ENCODE results near the gene TOMM20.

TOMM20 gene

DNA sequence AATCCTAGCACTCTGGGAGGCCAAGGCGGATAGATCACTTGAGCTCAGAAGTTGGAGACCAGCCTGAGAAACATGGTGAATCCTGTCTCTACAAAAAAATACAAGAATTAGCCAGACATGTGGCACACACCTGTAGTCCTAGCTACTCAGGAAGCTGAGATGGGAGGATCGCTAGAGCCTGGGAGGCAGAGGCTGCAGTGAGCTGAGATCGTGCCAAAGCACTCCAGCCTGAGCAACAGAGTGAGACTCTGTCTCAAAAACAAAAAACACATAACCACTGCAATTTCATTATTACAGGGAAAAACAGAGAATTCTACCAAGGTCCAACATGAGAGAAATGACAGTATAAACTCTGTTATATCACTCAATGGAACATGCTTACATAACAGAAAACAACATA is 4.4 kb upstream of the TOMM20 start:
- DNase-seq: no peak
- no peaks in the 10 kb centered on the region for H3K27me3 ChIP-seq (ENCODE audit: insufficient read depth, low read depth, severe bottlenecking)
- H3K36me3 ChIP-seq: peaks cover 77% of the 10 kb centered on the region

DNA sequence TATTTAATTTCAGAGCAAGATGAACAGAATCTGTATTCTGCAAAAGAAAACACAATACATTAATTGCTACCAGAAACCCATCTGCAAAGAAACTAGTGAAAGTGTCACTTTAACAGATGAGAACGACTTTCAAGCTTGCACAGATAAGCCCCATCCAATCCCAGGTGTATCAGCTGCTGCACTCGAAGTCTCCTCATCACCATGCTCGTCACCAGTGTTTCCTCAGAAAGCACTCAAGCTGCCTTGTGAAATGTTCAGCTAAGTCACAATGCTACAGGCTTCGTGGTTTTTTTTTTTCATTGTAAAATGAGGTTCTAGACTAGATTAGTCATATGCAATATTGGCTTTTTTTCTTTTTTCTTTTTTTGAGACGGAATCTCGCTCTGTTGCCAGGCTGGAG is 3.3 kb upstream of the TOMM20 start:
- Histone ChIP-seq H3K27ac (no peak overlapping the region), H3K4me3 (ENCODE audit: low read depth, low read length) (no peak overlapping the region), H3K9me3 (ENCODE audit: severe bottlenecking) (no peaks in the 10 kb centered on the region), H3K36me3 (peaks cover 77% of the 10 kb centered on the region), H3K27me3 (ENCODE audit: insufficient read depth, low read depth, severe bottlenecking) (no peaks in the 10 kb centered on the region)
- no peak for DNase-seq
- TF ChIP-seq, protein P1, sequence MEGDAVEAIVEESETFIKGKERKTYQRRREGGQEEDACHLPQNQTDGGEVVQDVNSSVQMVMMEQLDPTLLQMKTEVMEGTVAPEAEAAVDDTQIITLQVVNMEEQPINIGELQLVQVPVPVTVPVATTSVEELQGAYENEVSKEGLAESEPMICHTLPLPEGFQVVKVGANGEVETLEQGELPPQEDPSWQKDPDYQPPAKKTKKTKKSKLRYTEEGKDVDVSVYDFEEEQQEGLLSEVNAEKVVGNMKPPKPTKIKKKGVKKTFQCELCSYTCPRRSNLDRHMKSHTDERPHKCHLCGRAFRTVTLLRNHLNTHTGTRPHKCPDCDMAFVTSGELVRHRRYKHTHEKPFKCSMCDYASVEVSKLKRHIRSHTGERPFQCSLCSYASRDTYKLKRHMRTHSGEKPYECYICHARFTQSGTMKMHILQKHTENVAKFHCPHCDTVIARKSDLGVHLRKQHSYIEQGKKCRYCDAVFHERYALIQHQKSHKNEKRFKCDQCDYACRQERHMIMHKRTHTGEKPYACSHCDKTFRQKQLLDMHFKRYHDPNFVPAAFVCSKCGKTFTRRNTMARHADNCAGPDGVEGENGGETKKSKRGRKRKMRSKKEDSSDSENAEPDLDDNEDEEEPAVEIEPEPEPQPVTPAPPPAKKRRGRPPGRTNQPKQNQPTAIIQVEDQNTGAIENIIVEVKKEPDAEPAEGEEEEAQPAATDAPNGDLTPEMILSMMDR (IDR thresholded peaks at IDR 0.05; ENCODE audit: low read depth, low read length): no peak

More for the DNA sequence above, 4.4 kb upstream of the TOMM20 start:
- Histone ChIP-seq H3K9me3 (ENCODE audit: severe bottlenecking) (no peaks in the 10 kb centered on the region), H3K27ac (no peak overlapping the region), H3K4me3 (ENCODE audit: low read depth, low read length) (no peak overlapping the region)
- TF ChIP-seq, protein P1 (IDR thresholded peaks at IDR 0.05; ENCODE audit: low read depth, low read length): no peak

DNA sequence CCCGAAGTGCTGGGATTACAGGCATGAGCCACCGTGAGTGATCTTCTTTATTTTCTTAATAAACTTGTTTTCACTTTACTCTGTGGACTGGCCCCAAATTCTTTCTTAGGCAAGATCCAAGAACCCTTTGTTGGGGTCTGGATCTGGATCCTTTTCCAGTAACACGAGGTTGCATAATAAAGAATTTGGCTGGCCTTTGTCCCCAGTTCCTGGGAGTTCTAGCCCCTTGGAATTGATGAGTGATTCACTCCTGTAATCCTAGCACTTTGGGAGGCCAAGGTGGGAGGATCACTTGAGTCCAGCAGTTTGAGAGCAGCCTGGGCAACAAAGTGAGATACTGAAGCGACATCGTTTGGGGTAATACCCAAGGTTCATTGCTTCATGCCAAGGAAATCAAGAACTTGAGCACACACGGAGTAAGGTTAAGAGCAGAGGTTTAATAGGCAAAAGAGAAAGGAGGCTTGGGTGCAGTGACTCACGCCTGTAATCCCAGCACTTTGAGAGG is 2.2 kb upstream of the TOMM20 start:
- no peaks in the 10 kb centered on the region for H3K9me3 ChIP-seq (ENCODE audit: severe bottlenecking)
- H3K27ac ChIP-seq: no peak overlapping the region
- no peak overlapping the region for H3K4me3 ChIP-seq (ENCODE audit: low read depth, low read length)
- no peaks in the 10 kb centered on the region for H3K27me3 ChIP-seq (ENCODE audit: insufficient read depth, low read depth, severe bottlenecking)
- no peak for DNase-seq
- TF ChIP-seq, protein P1 (IDR thresholded peaks at IDR 0.05; ENCODE audit: low read depth, low read length): no peak
- peaks cover 77% of the 10 kb centered on the region for H3K36me3 ChIP-seq

DNA sequence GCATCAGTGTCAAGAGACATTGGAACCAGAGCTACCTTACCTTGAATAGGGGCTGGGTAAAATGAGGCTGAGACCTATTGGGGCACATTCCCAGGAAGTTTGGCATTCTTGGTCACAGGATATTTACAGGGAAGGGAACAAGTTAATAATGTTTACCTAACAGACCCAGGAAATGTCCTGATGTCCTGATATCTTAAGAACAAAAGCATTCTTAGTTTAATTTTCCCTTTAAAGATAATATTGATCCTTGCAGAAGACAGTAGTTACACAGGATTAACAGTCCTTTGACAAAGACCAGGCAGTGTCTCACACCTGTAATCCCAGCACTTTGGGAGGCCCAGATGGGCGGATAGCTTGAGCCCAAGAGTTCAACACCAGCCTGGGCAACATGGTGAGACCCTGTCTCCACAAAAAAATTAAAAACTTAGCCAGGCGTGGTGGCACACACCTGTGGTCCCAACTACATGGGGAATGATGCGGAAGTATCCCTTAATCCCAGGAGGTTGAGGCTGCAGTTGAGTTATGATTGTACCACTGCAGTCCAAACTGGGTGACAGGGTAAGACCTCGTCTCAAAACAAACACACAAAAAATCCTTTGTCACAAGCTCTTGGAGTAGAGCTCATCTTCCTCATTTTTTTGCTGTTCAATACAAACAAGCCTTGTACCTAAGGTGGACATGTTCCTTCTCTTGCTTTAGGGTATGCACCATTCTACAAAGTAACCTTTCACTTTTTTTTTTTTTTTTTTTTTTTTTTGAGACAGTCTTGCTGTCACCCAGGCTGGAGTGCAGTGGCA is 1.3 kb upstream of the TOMM20 start:
- no peaks in the 10 kb centered on the region for H3K9me3 ChIP-seq (ENCODE audit: severe bottlenecking)
- H3K36me3 ChIP-seq: peaks cover 78% of the 10 kb centered on the region
- DNase-seq: no peak
- peak overlapping the region; percentile 92 for H3K27ac ChIP-seq
- no peak overlapping the region for H3K4me3 ChIP-seq (ENCODE audit: low read depth, low read length)
- H3K27me3 ChIP-seq (ENCODE audit: insufficient read depth, low read depth, severe bottlenecking): no peaks in the 10 kb centered on the region
- TF ChIP-seq, protein P1 (IDR thresholded peaks at IDR 0.05; ENCODE audit: low read depth, low read length): no peak

DNA sequence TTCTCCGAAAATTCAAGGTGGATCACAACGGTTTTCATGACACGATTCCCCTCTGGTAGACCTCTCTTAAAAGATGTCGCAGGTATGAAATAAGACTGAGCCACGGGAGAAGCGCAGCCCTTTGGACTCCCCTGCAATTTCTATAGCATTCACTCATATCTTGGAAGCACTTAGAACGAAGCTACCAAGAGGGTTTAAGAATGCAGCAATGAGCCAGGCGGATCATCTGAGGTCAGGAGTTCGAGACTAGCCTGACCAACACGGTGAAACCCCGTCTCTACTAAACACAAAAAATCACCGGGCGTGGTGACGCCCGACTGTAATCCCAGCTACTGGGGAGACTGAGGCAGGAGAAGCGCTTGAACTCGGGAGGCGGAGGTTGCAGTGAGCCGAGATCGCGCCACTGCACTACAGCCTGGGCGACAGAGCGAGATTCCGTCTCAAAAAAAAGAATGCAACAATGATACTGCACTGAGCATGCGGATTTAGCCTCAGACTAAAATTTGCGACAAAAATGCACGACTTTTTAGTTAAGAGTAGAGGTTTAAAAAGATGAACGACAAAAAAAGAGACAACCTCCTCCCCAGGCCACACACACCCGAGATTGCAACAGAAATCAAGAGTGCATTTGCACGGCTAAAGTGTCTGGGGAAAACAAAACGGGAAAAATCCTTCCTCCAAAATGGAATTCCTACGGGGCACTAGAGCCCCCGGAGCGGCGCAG is 743 bp downstream of the TOMM20 start:
- Histone ChIP-seq H3K27me3 (ENCODE audit: insufficient read depth, low read depth, severe bottlenecking) (no peaks in the 10 kb centered on the region), H3K36me3 (peaks cover 78% of the 10 kb centered on the region), H3K27ac (peak overlapping the region; percentile 92), H3K4me3 (ENCODE audit: low read depth, low read length) (peak overlapping the region; percentile 97), H3K9me3 (ENCODE audit: severe bottlenecking) (no peaks in the 10 kb centered on the region)
- TF ChIP-seq, protein P1 (IDR thresholded peaks at IDR 0.05; ENCODE audit: low read depth, low read length): no peak
- peak; percentile 45 for DNase-seq

Measured in WERI-Rb-1 (cell line).